ENCODE data around the gene ELF5. TPM values are rescaled to one million over a fixed set of nuclear protein-coding genes. Genes with fewer than 3 reads are reported as not detected.

Gene ELF5
- total RNA-seq, 6 donors from 2014 or later = 1.2 to 29.3 (median 8.5) TPM

DNA sequence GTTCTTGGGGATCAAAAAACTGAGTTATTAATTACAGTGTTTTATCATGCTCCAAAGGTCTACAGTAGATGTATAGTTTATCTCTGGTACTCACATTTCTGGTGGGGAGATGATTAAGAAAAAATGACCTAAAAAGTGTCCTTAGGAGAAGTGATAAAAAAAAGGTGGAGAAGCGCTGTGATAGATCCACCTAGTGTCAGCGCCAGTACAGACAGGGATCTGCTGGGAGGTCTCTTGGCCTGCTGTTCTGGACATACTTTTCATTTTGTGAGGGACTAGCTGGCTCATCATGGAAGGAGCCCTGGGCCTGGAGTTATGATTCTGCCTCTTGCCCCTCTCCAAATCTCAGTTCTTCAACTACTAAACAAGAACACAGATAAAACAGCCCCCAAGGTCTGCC is 2.9 kb downstream of the ELF5 start:
- whole genome bisulfite sequencing, 2 donors = 87 to 97% methylated on average over 2 of the region's 2 CpGs
- ATAC-seq (ENCODE audit: low FRiP score in 2 of 2) = no peak
- TF ChIP-seq, protein P1, sequence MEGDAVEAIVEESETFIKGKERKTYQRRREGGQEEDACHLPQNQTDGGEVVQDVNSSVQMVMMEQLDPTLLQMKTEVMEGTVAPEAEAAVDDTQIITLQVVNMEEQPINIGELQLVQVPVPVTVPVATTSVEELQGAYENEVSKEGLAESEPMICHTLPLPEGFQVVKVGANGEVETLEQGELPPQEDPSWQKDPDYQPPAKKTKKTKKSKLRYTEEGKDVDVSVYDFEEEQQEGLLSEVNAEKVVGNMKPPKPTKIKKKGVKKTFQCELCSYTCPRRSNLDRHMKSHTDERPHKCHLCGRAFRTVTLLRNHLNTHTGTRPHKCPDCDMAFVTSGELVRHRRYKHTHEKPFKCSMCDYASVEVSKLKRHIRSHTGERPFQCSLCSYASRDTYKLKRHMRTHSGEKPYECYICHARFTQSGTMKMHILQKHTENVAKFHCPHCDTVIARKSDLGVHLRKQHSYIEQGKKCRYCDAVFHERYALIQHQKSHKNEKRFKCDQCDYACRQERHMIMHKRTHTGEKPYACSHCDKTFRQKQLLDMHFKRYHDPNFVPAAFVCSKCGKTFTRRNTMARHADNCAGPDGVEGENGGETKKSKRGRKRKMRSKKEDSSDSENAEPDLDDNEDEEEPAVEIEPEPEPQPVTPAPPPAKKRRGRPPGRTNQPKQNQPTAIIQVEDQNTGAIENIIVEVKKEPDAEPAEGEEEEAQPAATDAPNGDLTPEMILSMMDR (IDR thresholded peaks at IDR 0.05) = no peak
- TF ChIP-seq EP300 (IDR thresholded peaks at IDR 0.05) (no peak), POLR2A (IDR thresholded peaks at IDR 0.05) (no peak), POLR2AphosphoS5 (IDR thresholded peaks at IDR 0.05) (no peak)

DNA sequence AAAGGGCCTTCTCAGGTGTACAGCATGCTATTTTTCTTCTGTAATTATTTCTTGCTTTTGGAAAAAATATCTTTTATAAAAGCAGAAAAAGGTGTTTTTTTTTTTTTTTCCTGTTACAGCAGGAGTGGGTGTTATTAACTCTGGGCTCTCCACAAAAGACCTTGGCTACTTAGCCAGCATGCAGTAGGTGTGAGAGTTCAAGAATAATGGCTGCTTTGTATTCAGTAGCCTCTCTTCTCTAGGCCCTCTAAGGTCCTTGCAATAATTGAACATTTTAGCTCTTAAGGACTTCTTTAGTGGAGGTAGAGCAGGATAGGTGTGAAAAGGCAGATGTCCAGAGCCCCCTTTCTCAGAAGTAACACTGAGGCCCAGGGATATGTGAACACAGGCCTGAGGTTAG is 3.4 kb downstream of the ELF5 start:
- H3K4me3 ChIP-seq = no peak overlapping the region
- TF ChIP-seq POLR2AphosphoS5 (IDR thresholded peaks at IDR 0.05) (no peak), EP300 (IDR thresholded peaks at IDR 0.05) (no peak), POLR2A (IDR thresholded peaks at IDR 0.05) (no peak)
- TF ChIP-seq, protein P1 (IDR thresholded peaks at IDR 0.05) = no peak
- H3K27ac ChIP-seq = no peak overlapping the region
- no peaks in the 10 kb centered on the region for H3K9me3 ChIP-seq
- H3K27me3 ChIP-seq = no peaks in the 10 kb centered on the region
- no peak for DNase-seq
- no peak for ATAC-seq (ENCODE audit: low FRiP score in 2 of 2)
- H3K4me1 ChIP-seq = peaks cover 7 to 49% (median 24%) of the 10 kb centered on the region in 4 donors
- H3K36me3 ChIP-seq = no peaks in the 10 kb centered on the region

More for the DNA sequence above, 2.9 kb downstream of the ELF5 start:
- Histone ChIP-seq H3K27me3 (no peaks in the 10 kb centered on the region), H3K9me3 (no peaks in the 10 kb centered on the region), H3K4me1 (peaks cover 7 to 45% (median 22%) of the 10 kb centered on the region in 4 donors), H3K36me3 (no peaks in the 10 kb centered on the region), H3K4me3 (no peak overlapping the region), H3K27ac (peak overlapping the region in 1 of 4 donors; percentile 65)
- DNase-seq = no peak

DNA sequence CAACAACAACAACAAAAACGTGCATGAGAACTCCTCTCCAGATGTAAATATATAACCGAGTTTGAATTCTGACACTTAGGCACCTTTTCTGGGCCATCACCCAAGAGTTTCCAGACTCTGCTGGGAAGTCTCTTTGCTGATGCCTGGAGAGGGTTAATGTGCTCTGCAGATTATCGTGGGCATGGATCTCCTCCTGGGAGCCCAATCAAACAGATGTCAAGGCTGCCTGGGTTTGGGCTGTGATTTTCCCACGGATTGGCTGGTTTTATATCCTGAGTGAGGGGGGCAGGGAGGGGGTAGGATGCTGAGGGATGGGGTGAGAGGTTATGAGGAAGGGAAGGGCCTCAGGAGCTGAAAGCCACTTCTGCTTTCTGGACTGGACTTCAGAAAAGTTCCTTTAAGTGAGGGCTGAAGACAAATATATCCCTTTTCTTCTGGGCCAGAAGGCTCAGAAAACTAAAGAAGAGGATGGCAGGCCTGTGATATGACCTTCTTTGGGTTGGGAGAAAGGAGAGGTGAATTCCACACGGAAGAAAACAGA is 4.2 kb downstream of the ELF5 start:
- TF ChIP-seq, protein P1 (IDR thresholded peaks at IDR 0.05) = no peak
- no peak for TF ChIP-seq EP300 (IDR thresholded peaks at IDR 0.05)
- no peak for TF ChIP-seq POLR2AphosphoS5 (IDR thresholded peaks at IDR 0.05)
- no peak for TF ChIP-seq POLR2A (IDR thresholded peaks at IDR 0.05)
- DNase-seq (no peak), ATAC-seq (ENCODE audit: low FRiP score in 2 of 2) (peak in 1 of 2 donors; percentile 22)
- WGBS, 2 donors = 7 to 11% methylated on average over 5 of the region's 5 CpGs
- Histone ChIP-seq H3K9me3 (no peaks in the 10 kb centered on the region), H3K4me1 (peaks cover 7 to 57% (median 25%) of the 10 kb centered on the region in 4 donors), H3K27me3 (no peaks in the 10 kb centered on the region), H3K36me3 (no peaks in the 10 kb centered on the region), H3K27ac (peak overlapping the region in 1 of 4 donors; percentile 5), H3K4me3 (no peak overlapping the region)

DNA sequence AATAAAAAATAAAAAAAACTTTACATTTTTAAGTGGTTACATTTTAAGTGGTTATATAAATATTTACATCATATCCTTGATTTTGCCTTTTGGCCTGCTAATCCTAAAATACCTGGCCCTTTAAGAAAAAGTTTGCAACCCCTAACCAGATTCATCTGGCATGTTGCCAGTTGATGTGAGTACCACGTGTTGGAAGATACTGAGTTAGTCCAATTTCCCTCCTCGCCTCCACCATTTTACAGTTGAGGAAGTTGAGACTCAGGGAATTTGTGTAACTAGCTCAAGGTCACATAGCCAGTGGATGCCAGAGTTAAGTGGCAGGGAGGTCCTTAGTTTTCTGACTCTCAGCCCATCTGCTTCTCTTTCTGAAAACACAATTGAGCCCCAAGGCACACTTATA is 5.1 kb downstream of the ELF5 start:
- H3K9me3 ChIP-seq = no peaks in the 10 kb centered on the region
- no peaks in the 10 kb centered on the region for H3K27me3 ChIP-seq
- ATAC-seq (ENCODE audit: low FRiP score in 2 of 2) (no peak), DNase-seq (no peak)
- peaks cover 7 to 64% (median 26%) of the 10 kb centered on the region in 4 donors for H3K4me1 ChIP-seq
- no peak for TF ChIP-seq EP300 (IDR thresholded peaks at IDR 0.05)
- TF ChIP-seq, protein P1 (IDR thresholded peaks at IDR 0.05) = no peak
- TF ChIP-seq POLR2A (IDR thresholded peaks at IDR 0.05) = no peak
- TF ChIP-seq POLR2AphosphoS5 (IDR thresholded peaks at IDR 0.05) = no peak
- H3K36me3 ChIP-seq = no peaks in the 10 kb centered on the region
- peak overlapping the region in 1 of 4 donors; percentile 79 for H3K27ac ChIP-seq
- no peak overlapping the region for H3K4me3 ChIP-seq
- WGBS, 2 donors = 23 to 25% methylated on average over 2 of the region's 2 CpGs

DNA sequence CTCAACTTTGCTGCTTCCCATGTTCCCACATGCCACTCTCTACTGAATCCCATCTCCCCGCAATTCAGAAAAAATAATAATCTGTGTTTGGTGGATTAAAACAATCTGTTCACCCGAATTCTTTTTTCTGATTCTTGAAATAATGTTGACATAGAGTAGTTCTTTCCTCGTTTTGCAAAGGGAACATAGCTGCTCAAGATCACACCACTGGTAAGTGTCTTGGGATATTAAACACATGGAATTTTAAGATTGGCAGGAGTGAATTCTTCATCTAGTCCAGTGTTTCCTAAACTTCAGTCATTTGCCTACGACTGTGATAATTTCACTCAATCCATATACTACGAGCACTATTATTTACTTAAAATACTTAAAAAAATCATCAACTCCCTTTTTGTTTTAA is 6.0 kb downstream of the ELF5 start:
- Histone ChIP-seq H3K27ac (peak overlapping the region in 2 of 4 donors; percentile 24 to 79), H3K36me3 (no peaks in the 10 kb centered on the region), H3K4me3 (no peak overlapping the region), H3K9me3 (no peaks in the 10 kb centered on the region), H3K27me3 (no peaks in the 10 kb centered on the region), H3K4me1 (peaks cover 9 to 69% (median 32%) of the 10 kb centered on the region in 4 donors)
- DNase-seq (no peak), ATAC-seq (ENCODE audit: low FRiP score in 2 of 2) (no peak)
- no peak for TF ChIP-seq POLR2AphosphoS5 (IDR thresholded peaks at IDR 0.05)
- TF ChIP-seq POLR2A (IDR thresholded peaks at IDR 0.05) = no peak
- TF ChIP-seq, protein P1 (IDR thresholded peaks at IDR 0.05) = no peak
- no peak for TF ChIP-seq EP300 (IDR thresholded peaks at IDR 0.05)
- WGBS, 2 donors = 47 to 48% methylated on average over 5 of the region's 5 CpGs
